SU-DHL-6 (cell line): ENCODE results near the gene AXL.

Source experiments
- H2AFZ ChIP-seq: fragments of 200-600 bp; sonication (generic); 2 replicates; pipeline ENCODE4 v1.6.1; 2014; ENCODE audit warnings: low read depth, mild to moderate bottlenecking, moderate library complexity, mixed read lengths, antibody characterized with exemption, low read length; ENCODE audit not compliant: severe bottlenecking
- H3F3A ChIP-seq: fragments of 200-600 bp; shearing (Covaris generic); 2 replicates; pipeline ENCODE4 v1.6.0; 2016; ENCODE audit warnings: antibody characterized with exemption, mild to moderate bottlenecking; ENCODE audit not compliant: insufficient read depth
- H3K27ac ChIP-seq: fragments of 200-600 bp; sonication (generic); 2 replicates; pipeline ENCODE4 v1.5.1; 2016; ENCODE audit warnings: low read depth, mild to moderate bottlenecking, low read length, moderate library complexity, mixed read lengths
- H3K27me3 ChIP-seq: fragments of 200-600 bp; sonication (generic), shearing (Covaris generic); 2 replicates; pipeline ENCODE4 v1.6.0; 2014; ENCODE audit warnings: mild to moderate bottlenecking, low read length
- H3K36me3 ChIP-seq: fragments of 200-600 bp; sonication (generic); 2 replicates; pipeline ENCODE4 v1.6.1; 2014; ENCODE audit warnings: mild to moderate bottlenecking, low read length, mixed read lengths
- H3K4me2 ChIP-seq: fragments of 300-600, 200-600 bp; shearing (Covaris generic), sonication (generic); 2 replicates; pipeline ENCODE4 v1.6.0; 2014; ENCODE audit warnings: low read length, low read depth, mild to moderate bottlenecking; ENCODE audit not compliant: poor library complexity, severe bottlenecking
- H3K4me3 ChIP-seq: fragments of 200-600 bp; sonication (generic); 2 replicates; pipeline ENCODE4 v1.5.1; 2014; ENCODE audit warnings: antibody characterized with exemption, low read length, mild to moderate bottlenecking, mixed read lengths; ENCODE audit not compliant: insufficient read depth, poor library complexity, severe bottlenecking
- H3K79me2 ChIP-seq: fragments of 200-600 bp; sonication (generic); 2 replicates; pipeline ENCODE4 v1.6.1; 2014; ENCODE audit warnings: mild to moderate bottlenecking, low read length, moderate library complexity; ENCODE audit not compliant: insufficient read depth
- H3K9ac ChIP-seq: fragments of 200-600 bp; sonication (generic); 2 replicates; pipeline ENCODE4 v1.7.0; 2014; ENCODE audit warnings: mild to moderate bottlenecking, low read length
- H3K9me2 ChIP-seq: fragments of 200-600 bp; sonication (generic); replicated peaks from 2 replicates; pipeline ENCODE4 v1.6.1; 2014; ENCODE audit warnings: low read length; ENCODE audit not compliant: insufficient read depth
- H3K9me3 ChIP-seq: fragments of 200-600 bp; sonication (generic); 2 replicates; pipeline ENCODE4 v1.6.1; 2014; ENCODE audit warnings: low read length, mixed read lengths; ENCODE audit not compliant: insufficient read depth
- H4K20me1 ChIP-seq: fragments of 200-600 bp; sonication (generic); 2 replicates; pipeline ENCODE4 v1.6.1; 2014; ENCODE audit warnings: low read depth, mild to moderate bottlenecking, antibody characterized with exemption, low read length, moderate library complexity, mixed read lengths
- CTCF ChIP-seq: fragments of 200-600 bp; sonication (generic); IDR thresholded peaks from one replicate; pipeline ENCODE4 v1.5.1; 2017; ENCODE audit warnings: antibody characterized with exemption, mild to moderate bottlenecking, low read length, moderate library complexity; ENCODE audit not compliant: insufficient read depth, poor library complexity, severe bottlenecking
- EZH2phosphoT487 ChIP-seq: fragments of 200-600 bp; sonication (generic), shearing (Covaris generic); conservative IDR thresholded peaks from 2 replicates; pipeline ENCODE4 v1.6.1; 2018; ENCODE audit warnings: mild to moderate bottlenecking, antibody characterized with exemption, low read length, moderate library complexity, mixed read lengths

AXL gene

DNA sequence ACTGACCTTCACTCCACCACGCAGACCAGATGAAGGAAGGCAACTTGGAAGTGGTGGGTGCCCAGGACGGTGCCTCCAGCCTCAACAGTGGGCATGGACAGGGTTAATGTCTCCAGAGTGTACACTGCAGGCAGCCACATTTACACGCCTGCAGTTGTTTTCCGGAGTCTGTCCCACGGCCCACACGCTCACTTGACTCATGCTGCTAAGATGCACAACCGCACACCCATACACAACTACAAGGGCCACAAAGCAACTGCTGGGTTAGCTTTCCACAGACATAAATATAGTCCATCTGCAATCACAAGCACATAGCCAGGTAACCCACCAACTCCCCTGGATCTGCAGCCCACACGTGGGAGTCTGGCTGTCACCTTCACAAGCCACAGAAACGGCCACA, 12.6 kb upstream of the AXL start:
- no peak overlapping the region for H3K4me3 ChIP-seq

GRCh38 chr19:41206926-41207750, 11.9 kb upstream of the AXL start:
- H2AFZ ChIP-seq: no peak overlapping the region
- no peaks in the 10 kb centered on the region for H3K9me3 ChIP-seq
- no peaks in the 10 kb centered on the region for H3F3A ChIP-seq
- H3K27me3 ChIP-seq: no peaks in the 10 kb centered on the region
- no peaks in the 10 kb centered on the region for H4K20me1 ChIP-seq
- H3K79me2 ChIP-seq: no peaks in the 10 kb centered on the region
- H3K4me2 ChIP-seq: no peak overlapping the region
- no peak overlapping the region for H3K9ac ChIP-seq
- no peak for TF ChIP-seq CTCF
- TF ChIP-seq EZH2phosphoT487: no peak
- H3K4me3 ChIP-seq: no peak overlapping the region
- H3K27ac ChIP-seq: no peak overlapping the region
- H3K36me3 ChIP-seq: no peaks in the 10 kb centered on the region
- H3K9me2 ChIP-seq: no peaks in the 10 kb centered on the region

More for the DNA sequence above, 12.6 kb upstream of the AXL start:
- Histone ChIP-seq H3K79me2 (no peaks in the 10 kb centered on the region), H3K27me3 (no peaks in the 10 kb centered on the region), H3K9me3 (no peaks in the 10 kb centered on the region), H2AFZ (no peak overlapping the region), H4K20me1 (no peaks in the 10 kb centered on the region), H3F3A (no peaks in the 10 kb centered on the region), H3K36me3 (no peaks in the 10 kb centered on the region), H3K27ac (no peak overlapping the region), H3K9me2 (no peaks in the 10 kb centered on the region), H3K4me2 (no peak overlapping the region), H3K9ac (no peak overlapping the region)
- no peak for TF ChIP-seq EZH2phosphoT487
- no peak for TF ChIP-seq CTCF

GRCh38 chr19:41214161-41214560, 4.9 kb upstream of the AXL start:
- Histone ChIP-seq H3K4me2 (no peak overlapping the region), H3K79me2 (no peaks in the 10 kb centered on the region), H3F3A (no peaks in the 10 kb centered on the region), H3K27ac (no peak overlapping the region), H3K9me2 (no peaks in the 10 kb centered on the region), H3K27me3 (no peaks in the 10 kb centered on the region), H3K36me3 (no peaks in the 10 kb centered on the region), H3K9me3 (no peaks in the 10 kb centered on the region), H2AFZ (no peak overlapping the region), H3K9ac (no peak overlapping the region), H4K20me1 (no peaks in the 10 kb centered on the region), H3K4me3 (no peak overlapping the region)
- TF ChIP-seq CTCF (no peak), EZH2phosphoT487 (no peak)
